ENCODE results near the gene ATF2.

The ATF2 gene

DNA sequence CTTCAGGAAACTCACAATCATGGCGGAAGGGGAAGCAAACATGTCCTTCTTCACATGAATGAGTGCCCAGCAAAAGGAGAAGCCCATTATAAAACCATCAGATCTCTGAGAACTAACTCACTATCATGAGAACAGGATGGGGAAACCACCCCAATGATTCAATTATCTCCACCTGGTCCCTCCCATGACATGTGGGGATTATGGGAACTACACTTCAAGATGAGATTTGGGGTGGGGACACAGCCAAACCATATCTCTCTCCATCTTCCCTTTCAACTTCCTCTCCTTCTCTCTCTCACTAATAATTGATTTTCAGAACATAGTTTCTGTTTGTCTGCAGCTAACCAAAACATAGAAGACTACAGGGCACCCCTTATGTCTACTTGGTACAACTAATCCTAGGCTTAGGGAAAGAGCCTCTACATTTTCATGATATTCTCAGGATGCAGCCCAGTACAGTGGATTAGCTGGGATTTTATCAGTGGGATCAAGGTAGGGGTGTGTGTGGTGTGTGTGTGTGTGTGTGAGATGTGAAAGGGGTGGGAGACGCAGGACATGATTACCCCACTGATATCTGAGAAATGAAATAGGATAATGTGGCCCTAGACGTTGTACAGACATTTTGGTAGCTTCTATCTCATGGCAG, 2.8 kb upstream of the ATF2 start:
- H3K4me1 ChIP-seq (ENCODE audit: low read length) = peaks cover 19% of the 10 kb centered on the region
- no peak overlapping the region for H3K4me3 ChIP-seq (ENCODE audit: low read length)
- no peaks in the 10 kb centered on the region for H3K9me3 ChIP-seq (ENCODE audit: insufficient read depth, low read length)
- H3K36me3 ChIP-seq (replicated peaks; ENCODE audit: low read depth, low read length) = peaks cover 14% of the 10 kb centered on the region
- H4K20me1 ChIP-seq (ENCODE audit: insufficient read depth, low read length) = peaks cover 11% of the 10 kb centered on the region
- H3K79me2 ChIP-seq (ENCODE audit: low read length) = peaks cover 22% of the 10 kb centered on the region
- TF ChIP-seq EZH2phosphoT487 (IDR thresholded peaks at IDR 0.05; ENCODE audit: low read depth) = no peak
- TF ChIP-seq, protein P1, sequence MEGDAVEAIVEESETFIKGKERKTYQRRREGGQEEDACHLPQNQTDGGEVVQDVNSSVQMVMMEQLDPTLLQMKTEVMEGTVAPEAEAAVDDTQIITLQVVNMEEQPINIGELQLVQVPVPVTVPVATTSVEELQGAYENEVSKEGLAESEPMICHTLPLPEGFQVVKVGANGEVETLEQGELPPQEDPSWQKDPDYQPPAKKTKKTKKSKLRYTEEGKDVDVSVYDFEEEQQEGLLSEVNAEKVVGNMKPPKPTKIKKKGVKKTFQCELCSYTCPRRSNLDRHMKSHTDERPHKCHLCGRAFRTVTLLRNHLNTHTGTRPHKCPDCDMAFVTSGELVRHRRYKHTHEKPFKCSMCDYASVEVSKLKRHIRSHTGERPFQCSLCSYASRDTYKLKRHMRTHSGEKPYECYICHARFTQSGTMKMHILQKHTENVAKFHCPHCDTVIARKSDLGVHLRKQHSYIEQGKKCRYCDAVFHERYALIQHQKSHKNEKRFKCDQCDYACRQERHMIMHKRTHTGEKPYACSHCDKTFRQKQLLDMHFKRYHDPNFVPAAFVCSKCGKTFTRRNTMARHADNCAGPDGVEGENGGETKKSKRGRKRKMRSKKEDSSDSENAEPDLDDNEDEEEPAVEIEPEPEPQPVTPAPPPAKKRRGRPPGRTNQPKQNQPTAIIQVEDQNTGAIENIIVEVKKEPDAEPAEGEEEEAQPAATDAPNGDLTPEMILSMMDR (IDR thresholded peaks at IDR 0.05; ENCODE audit: low read depth, low read length) = no peak
- H3K27me3 ChIP-seq (ENCODE audit: low read depth, low read length) = no peaks in the 10 kb centered on the region
- H3K4me2 ChIP-seq (ENCODE audit: low read length) = no peak overlapping the region
- no peak overlapping the region for H3K27ac ChIP-seq (ENCODE audit: low read length)
- no peak overlapping the region for H2AFZ ChIP-seq (ENCODE audit: low read depth, low read length)
- H3K9ac ChIP-seq (ENCODE audit: low read length) = no peak overlapping the region

DNA sequence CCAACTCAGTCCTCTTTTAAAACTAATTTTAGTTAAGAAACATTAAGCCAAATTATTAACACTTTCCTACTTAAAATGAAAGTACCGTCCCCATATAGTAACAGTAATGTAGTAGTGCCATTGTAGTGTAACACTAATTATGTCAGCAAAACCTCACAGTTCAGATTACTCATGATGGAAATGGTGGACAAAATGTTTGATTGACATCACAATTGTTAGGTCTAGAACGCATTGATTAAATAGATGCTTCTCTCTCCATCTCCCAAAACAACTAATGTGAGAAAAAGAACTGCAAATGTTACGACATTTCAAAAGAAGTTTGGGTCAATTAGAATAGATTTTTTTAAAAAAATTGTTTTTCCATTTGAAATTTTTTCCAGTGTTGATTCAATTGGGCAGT, 1.2 kb upstream of the ATF2 start:
- Histone ChIP-seq H3K9ac (ENCODE audit: low read length) (peak overlapping the region; percentile 72), H3K27ac (ENCODE audit: low read length) (peak overlapping the region; percentile 60; the same call in 1 of the 2 replicates), H3K36me3 (replicated peaks; ENCODE audit: low read depth, low read length) (peaks cover 6% of the 10 kb centered on the region), H3K79me2 (ENCODE audit: low read length) (peaks cover 38% of the 10 kb centered on the region), H3K27me3 (ENCODE audit: low read depth, low read length) (no peaks in the 10 kb centered on the region), H3K4me3 (ENCODE audit: low read length) (peak overlapping the region; percentile 80), H3K4me2 (ENCODE audit: low read length) (peak overlapping the region; percentile 57), H3K9me3 (ENCODE audit: insufficient read depth, low read length) (no peaks in the 10 kb centered on the region), H4K20me1 (ENCODE audit: insufficient read depth, low read length) (peaks cover 19% of the 10 kb centered on the region), H2AFZ (ENCODE audit: low read depth, low read length) (no peak overlapping the region), H3K4me1 (ENCODE audit: low read length) (peaks cover 19% of the 10 kb centered on the region)
- TF ChIP-seq, protein P1 (IDR thresholded peaks at IDR 0.05; ENCODE audit: low read depth, low read length) = no peak
- no peak for TF ChIP-seq EZH2phosphoT487 (IDR thresholded peaks at IDR 0.05; ENCODE audit: low read depth)

DNA sequence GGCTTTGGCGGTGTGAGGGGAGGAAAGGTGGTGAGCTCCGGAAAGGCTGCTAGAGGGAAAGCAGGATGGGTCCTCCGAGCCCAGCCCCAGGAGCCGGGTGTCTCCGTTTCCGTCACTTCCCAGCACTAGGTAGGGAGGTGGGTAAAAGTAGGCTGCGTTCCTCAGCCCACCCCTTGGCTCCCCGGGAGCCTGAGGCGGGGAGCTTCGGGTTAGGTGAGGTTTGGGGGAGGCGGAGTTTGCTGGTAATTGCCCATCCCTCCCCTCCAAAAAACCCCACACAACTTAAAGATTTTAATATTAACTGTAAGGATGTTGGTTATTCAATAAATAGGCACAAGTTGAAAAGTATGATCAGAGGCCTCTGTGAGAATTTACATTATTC, 552 bp upstream of the ATF2 start:
- H3K27me3 ChIP-seq (ENCODE audit: low read depth, low read length) = no peaks in the 10 kb centered on the region
- H4K20me1 ChIP-seq (ENCODE audit: insufficient read depth, low read length) = peaks cover 20% of the 10 kb centered on the region
- H3K4me2 ChIP-seq (ENCODE audit: low read length) = peak overlapping the region; percentile 57
- peak overlapping the region; percentile 62; the same call in 1 of the 2 replicates for H2AFZ ChIP-seq (ENCODE audit: low read depth, low read length)
- no peak for TF ChIP-seq EZH2phosphoT487 (IDR thresholded peaks at IDR 0.05; ENCODE audit: low read depth)
- TF ChIP-seq, protein P1 (IDR thresholded peaks at IDR 0.05; ENCODE audit: low read depth, low read length) = no peak
- no peaks in the 10 kb centered on the region for H3K36me3 ChIP-seq (replicated peaks; ENCODE audit: low read depth, low read length)
- peaks cover 19% of the 10 kb centered on the region for H3K4me1 ChIP-seq (ENCODE audit: low read length)
- no peaks in the 10 kb centered on the region for H3K9me3 ChIP-seq (ENCODE audit: insufficient read depth, low read length)
- peak overlapping the region; percentile 80 for H3K4me3 ChIP-seq (ENCODE audit: low read length)
- peaks cover 44% of the 10 kb centered on the region for H3K79me2 ChIP-seq (ENCODE audit: low read length)
- peak overlapping the region; percentile 72 for H3K9ac ChIP-seq (ENCODE audit: low read length)
- H3K27ac ChIP-seq (ENCODE audit: low read length) = peak overlapping the region; percentile 60

DNA sequence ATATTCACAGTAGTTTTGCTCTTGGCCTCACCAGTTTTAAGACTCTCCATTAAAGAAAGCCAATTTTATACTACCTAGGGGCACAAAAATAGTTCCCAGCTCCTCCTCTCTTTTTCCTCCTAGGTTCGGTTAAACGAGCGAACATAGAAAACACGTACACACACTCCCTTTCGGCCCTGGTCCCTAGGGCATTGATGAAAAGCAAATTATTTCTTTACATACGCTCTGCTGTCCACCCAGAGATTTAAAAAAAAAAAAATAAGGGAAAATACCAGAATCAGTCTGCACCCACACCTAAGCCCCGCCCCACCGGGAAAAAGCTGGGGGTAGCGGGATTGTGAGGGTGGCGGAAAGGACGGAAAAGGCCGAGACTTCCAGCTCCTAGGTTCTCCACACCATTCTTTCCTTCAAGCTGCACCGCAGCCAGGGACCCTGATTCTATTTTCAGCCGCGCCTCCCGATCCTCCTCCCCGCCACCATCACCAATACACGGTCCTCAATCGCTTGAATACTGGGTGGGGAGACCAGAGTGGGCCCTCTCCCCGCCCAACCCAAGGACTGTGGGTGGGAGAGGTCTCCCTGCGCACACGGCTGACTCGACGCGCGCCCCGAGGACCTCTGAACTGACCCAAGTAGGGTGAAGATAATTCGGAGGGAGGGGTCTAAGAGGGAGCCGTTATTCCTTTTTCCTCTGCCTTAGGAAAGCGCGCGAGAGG, 769 bp downstream of the ATF2 start:
- peak overlapping the region; percentile 73 for H3K4me2 ChIP-seq (ENCODE audit: low read length)
- H3K4me3 ChIP-seq (ENCODE audit: low read length) = peak overlapping the region; percentile 85
- peak overlapping the region; percentile 85 for H3K9ac ChIP-seq (ENCODE audit: low read length)
- peak overlapping the region; percentile 53 for H2AFZ ChIP-seq (ENCODE audit: low read depth, low read length)
- peaks cover 19% of the 10 kb centered on the region for H3K4me1 ChIP-seq (ENCODE audit: low read length)
- H4K20me1 ChIP-seq (ENCODE audit: insufficient read depth, low read length) = peaks cover 22% of the 10 kb centered on the region
- H3K9me3 ChIP-seq (ENCODE audit: insufficient read depth, low read length) = no peaks in the 10 kb centered on the region
- H3K79me2 ChIP-seq (ENCODE audit: low read length) = peaks cover 54% of the 10 kb centered on the region
- H3K36me3 ChIP-seq (replicated peaks; ENCODE audit: low read depth, low read length) = no peaks in the 10 kb centered on the region
- peak overlapping the region; percentile 59 for H3K27ac ChIP-seq (ENCODE audit: low read length)
- no peaks in the 10 kb centered on the region for H3K27me3 ChIP-seq (ENCODE audit: low read depth, low read length)
- TF ChIP-seq, protein P1 (IDR thresholded peaks at IDR 0.05; ENCODE audit: low read depth, low read length) = no peak
- TF ChIP-seq EZH2phosphoT487 (IDR thresholded peaks at IDR 0.05; ENCODE audit: low read depth) = no peak

All from OCI-LY3 (cell line).